Suprapubic skin (tissue), 4 donors: Measurements from ENCODE around the gene AKR7A3. TPM values are rescaled to one million over a fixed set of nuclear protein-coding genes. Genes with fewer than 3 reads are reported as not detected.
"Not testable (repeated sequence)": the region's sequence is repeated elsewhere in the genome, so short reads cannot be mapped to it uniquely, and the experiment has no call there.

Experiments used
- DNase-seq, 2 donors: peaks; one replicate each; pipeline ENCODE4 v3.0.0-alpha.2; 2019; ENCODE audit warnings: low spot score in 2 of 2
- H3K27ac ChIP-seq: fragments of 200-600 bp; sonication (generic); one replicate; pipeline ENCODE4 v1.5.1; 2019
- H3K27me3 ChIP-seq: fragments of 200-600 bp; sonication (generic); one replicate; pipeline ENCODE4 v1.5.1; 2019
- H3K36me3 ChIP-seq: fragments of 200-600 bp; sonication (generic); one replicate; pipeline ENCODE4 v1.5.1; 2019
- H3K4me1 ChIP-seq: fragments of 200-600 bp; sonication (generic); one replicate; pipeline ENCODE4 v1.5.1; 2019
- H3K4me3 ChIP-seq: fragments of 200-600 bp; sonication (generic); one replicate; pipeline ENCODE4 v1.5.1; 2019; ENCODE audit warnings: mild to moderate bottlenecking
- H3K9me3 ChIP-seq: fragments of 200-600 bp; sonication (generic); one replicate; pipeline ENCODE4 v1.5.1; 2019
- EP300 ChIP-seq: sonication (generic); formaldehyde crosslinking; IDR thresholded peaks from one replicate; pipeline ENCODE4 v1.6.1; 2017; ENCODE audit warnings: antibody characterized with exemption
- POLR2A ChIP-seq, 2 donors: fragments of 450-650 bp; IDR thresholded peaks; one replicate each; pipeline ENCODE4 v1.6.1; 2017; ENCODE audit warnings: antibody characterized with exemption in 2 of 2, mild to moderate bottlenecking in 2 of 2, moderate library complexity in 2 of 2
- POLR2AphosphoS5 ChIP-seq, 3 donors: sonication (generic); formaldehyde crosslinking; IDR thresholded peaks; one replicate each; pipeline ENCODE4 v1.6.1; 2017; ENCODE audit warnings: antibody characterized with exemption in 3 of 3
- WGBS: methylation state at CpG from one replicate; pipeline ENCODE4 v1.1.5; 2018; 5-methylcytosine and 5-hydroxymethylcytosine counted together
- total RNA-seq, 4 donors: library from RNA; depleted of rRNA; stranded (reverse); fragments of >200 nt; gene quantifications; one replicate each; pipeline ENCODE4 v1.1.0, GENCODE V29; 2016
- TF ChIP-seq, protein P1 (sequence below), 2 donors: fragments of 200-600 bp in 1 of 2; fragments of 450-650 bp in 1 of 2; sonication (generic) in 1 of 2; IDR thresholded peaks; one replicate each; pipeline ENCODE4 v1.5.1; 2016 to 2019; ENCODE audit warnings: antibody characterized with exemption in 2 of 2, mild to moderate bottlenecking in 1 of 2, moderate library complexity in 1 of 2

The AKR7A3 gene
- total RNA-seq, 4 donors from 2014 or later = 1.7 to 10.1 (median 3.4) TPM

DNA sequence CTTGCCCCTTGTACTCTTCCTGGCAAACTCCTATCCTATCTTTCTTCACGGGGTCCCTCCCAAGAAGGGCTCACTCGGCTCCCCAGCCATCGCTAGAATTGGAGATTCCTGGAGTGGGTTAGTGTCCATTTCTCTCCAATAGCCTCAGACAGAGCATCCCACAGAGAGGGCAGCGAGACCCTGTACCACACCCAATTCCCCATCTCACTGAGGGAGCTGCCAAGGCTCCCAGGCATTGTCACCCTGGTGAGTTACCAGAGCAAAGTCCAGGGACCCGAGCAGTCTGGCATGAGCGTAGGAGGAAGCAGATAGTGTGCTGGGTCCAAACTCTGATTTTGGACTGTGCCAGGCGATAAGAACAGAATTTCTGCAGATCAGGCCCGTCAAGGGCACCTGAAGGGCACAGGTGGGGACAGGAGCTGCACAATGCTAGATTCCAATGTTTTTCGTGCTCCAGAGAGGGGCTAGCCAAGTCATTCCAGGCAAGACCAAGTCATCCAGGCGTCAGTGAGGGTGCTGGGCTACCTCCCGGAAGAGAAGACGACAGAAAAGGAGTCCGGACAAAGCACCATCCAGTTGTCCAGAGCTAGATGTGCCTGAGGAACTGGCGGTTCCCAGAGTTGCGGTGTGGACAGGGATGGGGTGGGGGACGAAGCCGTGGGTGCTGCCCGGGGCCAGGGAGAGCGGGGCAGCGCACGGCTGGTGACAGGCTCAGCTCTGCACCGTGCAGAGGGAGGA, 15.3 kb downstream of the AKR7A3 start:
- Histone ChIP-seq H3K36me3 (no peaks in the 10 kb centered on the region), H3K27me3 (peaks cover 5% of the 10 kb centered on the region), H3K9me3 (peaks cover 5% of the 10 kb centered on the region), H3K27ac (no peak overlapping the region), H3K4me3 (peak overlapping the region; percentile 26), H3K4me1 (peaks cover 4% of the 10 kb centered on the region)
- WGBS = 86% methylated on average over 19 of the region's 22 CpGs
- DNase-seq = peak in 1 of 2 donors; percentile 35
- TF ChIP-seq, protein P1, sequence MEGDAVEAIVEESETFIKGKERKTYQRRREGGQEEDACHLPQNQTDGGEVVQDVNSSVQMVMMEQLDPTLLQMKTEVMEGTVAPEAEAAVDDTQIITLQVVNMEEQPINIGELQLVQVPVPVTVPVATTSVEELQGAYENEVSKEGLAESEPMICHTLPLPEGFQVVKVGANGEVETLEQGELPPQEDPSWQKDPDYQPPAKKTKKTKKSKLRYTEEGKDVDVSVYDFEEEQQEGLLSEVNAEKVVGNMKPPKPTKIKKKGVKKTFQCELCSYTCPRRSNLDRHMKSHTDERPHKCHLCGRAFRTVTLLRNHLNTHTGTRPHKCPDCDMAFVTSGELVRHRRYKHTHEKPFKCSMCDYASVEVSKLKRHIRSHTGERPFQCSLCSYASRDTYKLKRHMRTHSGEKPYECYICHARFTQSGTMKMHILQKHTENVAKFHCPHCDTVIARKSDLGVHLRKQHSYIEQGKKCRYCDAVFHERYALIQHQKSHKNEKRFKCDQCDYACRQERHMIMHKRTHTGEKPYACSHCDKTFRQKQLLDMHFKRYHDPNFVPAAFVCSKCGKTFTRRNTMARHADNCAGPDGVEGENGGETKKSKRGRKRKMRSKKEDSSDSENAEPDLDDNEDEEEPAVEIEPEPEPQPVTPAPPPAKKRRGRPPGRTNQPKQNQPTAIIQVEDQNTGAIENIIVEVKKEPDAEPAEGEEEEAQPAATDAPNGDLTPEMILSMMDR (IDR thresholded peaks at IDR 0.05) = no peak
- TF ChIP-seq POLR2AphosphoS5 (IDR thresholded peaks at IDR 0.05) (no peak), EP300 (no peak), POLR2A (IDR thresholded peaks at IDR 0.05) (no peak)

DNA sequence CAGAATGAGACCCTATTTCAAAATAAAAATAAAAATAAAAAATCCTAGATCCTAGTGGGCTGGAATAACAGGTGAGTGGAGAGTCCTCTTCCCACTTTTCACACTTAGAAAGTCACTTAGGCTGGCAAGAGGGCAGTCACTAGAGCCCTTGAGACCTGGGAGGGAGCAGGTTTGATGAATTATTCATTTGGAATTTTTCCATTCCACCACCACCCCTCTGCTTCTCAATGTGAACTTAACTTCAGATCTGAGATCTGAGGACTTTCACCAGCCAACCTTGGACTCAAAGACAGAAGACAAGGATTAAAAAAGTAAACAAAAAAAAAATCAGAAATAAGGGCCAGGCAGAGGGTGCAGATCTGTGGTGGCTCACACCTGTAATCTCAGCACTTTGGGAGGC, 16.5 kb downstream of the AKR7A3 start:
- peaks cover 5% of the 10 kb centered on the region for H3K27me3 ChIP-seq
- no peak overlapping the region for H3K27ac ChIP-seq
- H3K4me1 ChIP-seq = peaks cover 4% of the 10 kb centered on the region
- DNase-seq = no peak
- no peak for TF ChIP-seq POLR2A (IDR thresholded peaks at IDR 0.05)
- H3K9me3 ChIP-seq = no peaks in the 10 kb centered on the region
- H3K4me3 ChIP-seq = no peak overlapping the region
- H3K36me3 ChIP-seq = no peaks in the 10 kb centered on the region

DNA sequence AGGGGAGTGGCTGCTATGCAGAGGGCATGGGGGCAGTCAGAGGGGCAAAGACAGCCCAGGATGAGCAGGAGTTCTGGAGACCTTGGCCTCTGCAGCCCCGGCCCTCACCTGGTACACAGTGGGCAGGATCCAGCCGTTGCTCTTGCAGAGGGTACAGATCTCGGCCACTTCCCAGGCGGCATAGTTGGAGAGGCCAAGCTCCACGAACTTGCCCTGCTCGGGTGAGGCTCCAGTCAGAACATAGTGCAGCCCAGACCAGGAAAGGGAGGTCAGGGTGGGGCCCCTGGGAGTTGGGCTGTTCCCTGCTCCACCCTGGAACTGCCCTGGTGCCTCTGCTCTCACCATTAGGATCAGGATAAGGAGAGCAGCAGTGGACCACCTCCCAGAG, 18.2 kb downstream of the AKR7A3 start:
- not testable (repeated sequence) for H3K4me1 ChIP-seq, DNase-seq, H3K36me3 ChIP-seq, H3K27ac ChIP-seq, H3K9me3 ChIP-seq, H3K27me3 ChIP-seq, H3K4me3 ChIP-seq
- 80% methylated on average over 1 of the region's 6 CpGs for WGBS

DNA sequence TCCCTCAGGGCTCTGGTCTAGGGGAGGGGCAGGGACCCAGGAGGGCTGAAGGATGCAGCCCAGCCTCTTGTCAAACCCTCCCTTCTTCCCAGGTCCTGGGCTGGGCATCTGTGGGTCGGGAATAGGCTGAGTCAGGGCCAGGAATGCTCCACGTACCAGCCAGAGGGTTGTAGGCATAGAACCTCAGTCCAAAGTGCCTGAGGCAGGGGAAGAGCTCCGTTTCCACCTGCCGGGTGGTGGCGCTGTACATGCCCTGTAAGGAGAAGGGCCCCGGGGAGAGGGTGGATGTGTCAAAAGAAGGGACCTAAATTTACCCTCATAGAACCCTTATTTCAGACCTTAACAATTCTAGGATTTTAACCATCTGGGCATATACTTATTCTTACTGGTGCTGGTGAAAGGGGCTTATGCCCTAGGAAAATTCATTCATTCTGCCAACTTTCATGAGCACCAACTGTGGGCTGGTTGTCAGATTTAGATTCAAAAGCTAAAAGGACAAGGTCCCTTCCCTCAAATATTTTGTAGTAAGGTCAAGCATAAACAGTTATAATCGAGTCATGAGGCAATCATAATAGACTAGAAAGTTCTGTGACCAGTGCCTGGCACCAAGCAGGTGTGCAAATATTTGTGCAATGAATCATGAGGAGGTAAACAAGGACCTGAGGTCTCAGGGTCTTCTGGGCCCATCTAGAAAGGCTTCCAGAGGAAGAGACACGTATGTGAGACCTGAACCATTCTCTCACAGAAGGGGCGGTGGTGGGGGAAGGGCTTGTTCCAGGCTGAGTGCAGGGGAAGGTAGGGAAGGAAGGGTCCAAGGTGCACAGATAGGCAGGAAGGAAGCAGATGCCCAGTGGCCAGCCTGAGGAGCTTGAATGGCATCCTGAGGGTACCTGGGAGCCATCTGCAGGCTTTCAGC, 18.9 kb downstream of the AKR7A3 start:
- not testable (repeated sequence) for H3K4me3 ChIP-seq, H3K4me1 ChIP-seq, H3K36me3 ChIP-seq, H3K9me3 ChIP-seq, H3K27ac ChIP-seq, H3K27me3 ChIP-seq
- DNase-seq = peak in 1 of 2 donors; percentile 16
- WGBS = 51% methylated on average over 9 of the region's 9 CpGs

DNA sequence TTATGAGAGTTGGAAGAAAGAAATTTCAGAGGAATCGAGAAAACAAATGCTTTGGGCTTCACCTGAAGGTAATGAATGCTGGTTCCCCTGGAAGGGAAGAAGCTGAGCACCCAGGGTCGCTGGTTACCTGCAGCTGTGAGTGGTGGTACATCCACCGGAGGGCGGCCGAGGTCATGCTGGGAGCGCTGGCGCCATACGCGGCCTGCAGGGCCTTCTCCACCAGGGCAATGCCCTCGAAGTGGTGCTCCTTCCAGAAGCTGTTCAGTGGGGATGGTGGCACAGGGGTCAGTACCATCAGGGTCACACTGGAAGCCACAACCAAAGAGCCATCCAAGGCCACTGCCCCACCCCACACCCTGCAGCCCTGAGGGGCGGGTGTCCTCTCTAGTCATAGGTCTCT, 20.1 kb downstream of the AKR7A3 start:
- Histone ChIP-seq H3K27me3 (no peaks in the 10 kb centered on the region), H3K27ac (no peak overlapping the region), H3K4me3 (no peak overlapping the region), H3K4me1 (no peaks in the 10 kb centered on the region), H3K9me3 (no peaks in the 10 kb centered on the region), H3K36me3 (peaks cover 2% of the 10 kb centered on the region)
- 87% methylated on average over 10 of the region's 11 CpGs for WGBS
- TF ChIP-seq POLR2A (IDR thresholded peaks at IDR 0.05) (no peak), POLR2AphosphoS5 (IDR thresholded peaks at IDR 0.05) (no peak), EP300 (no peak)
- TF ChIP-seq, protein P1 (IDR thresholded peaks at IDR 0.05) = no peak
- peak in 1 of 2 donors; percentile 48 for DNase-seq

DNA sequence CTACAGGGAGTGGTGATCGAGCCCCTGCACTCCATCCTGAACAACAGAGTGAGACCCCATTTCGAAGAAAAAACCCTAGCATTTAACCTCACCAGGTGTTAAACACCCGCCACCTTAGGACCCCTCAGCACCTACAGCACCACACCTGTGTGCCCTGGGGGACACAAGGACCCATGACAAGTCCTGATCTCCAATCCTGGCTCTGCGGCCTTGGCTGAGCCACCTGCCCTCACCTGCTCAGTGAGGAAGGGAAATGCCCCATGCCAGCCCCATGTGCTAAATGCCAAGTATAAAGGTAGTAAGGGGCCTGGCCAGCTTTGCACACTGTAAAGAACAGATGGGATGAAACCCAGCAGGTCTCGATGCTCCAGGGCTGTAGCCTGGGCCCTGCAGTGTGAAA, 25.8 kb downstream of the AKR7A3 start:
- Histone ChIP-seq H3K4me3 (no peak overlapping the region), H3K27ac (no peak overlapping the region), H3K27me3 (no peaks in the 10 kb centered on the region), H3K36me3 (peaks cover 35% of the 10 kb centered on the region), H3K9me3 (no peaks in the 10 kb centered on the region), H3K4me1 (no peaks in the 10 kb centered on the region)
- no peak for DNase-seq
- TF ChIP-seq POLR2AphosphoS5 (IDR thresholded peaks at IDR 0.05) (no peak), POLR2A (IDR thresholded peaks at IDR 0.05) (no peak), EP300 (no peak)
- TF ChIP-seq, protein P1 (IDR thresholded peaks at IDR 0.05) = no peak
- WGBS = 92% methylated on average over 5 of the region's 5 CpGs
